ENCODE data around the gene MGAT4D. TPM values are rescaled to one million over a fixed set of nuclear protein-coding genes. Genes with fewer than 3 reads are reported as not detected.
"Not testable (repeated sequence)": the region's sequence is repeated elsewhere in the genome, so short reads cannot be mapped to it uniquely, and the experiment has no call there.

Gene MGAT4D
- total RNA-seq, 1 donor from 2014 or later = not detected

DNA sequence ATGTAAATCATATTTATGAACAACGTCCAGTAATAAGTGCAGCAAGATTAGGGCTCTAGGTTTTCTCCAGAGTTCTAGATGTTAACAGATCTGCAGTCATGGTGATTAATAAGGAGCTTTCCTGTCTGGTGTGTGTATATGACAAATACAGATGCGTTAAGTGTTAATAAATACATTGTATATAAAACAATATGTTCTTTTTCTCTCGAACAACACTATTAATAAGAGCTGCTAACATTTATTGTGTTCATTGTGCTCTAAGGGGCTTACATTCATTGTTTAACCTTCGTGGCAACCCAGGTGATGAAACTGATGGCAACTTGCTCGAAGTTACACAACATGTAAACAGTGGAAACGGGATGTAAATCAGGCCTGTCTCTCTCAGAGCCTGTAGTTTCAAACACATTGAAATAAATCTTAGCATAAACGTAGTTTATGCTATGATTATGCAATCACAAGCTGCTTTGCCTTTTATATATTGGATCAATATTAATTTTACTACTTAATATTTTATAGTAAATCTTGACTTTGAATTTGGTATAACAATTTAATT, 70.1 kb downstream of the MGAT4D start:
- Mint-ChIP-seq H3K27ac (peak overlapping the region; percentile 2), H3K36me3 (no peaks in the 10 kb centered on the region), H3K4me1 (ENCODE audit: unreplicated experiment) (no peaks in the 10 kb centered on the region), H3K9me3 (no peaks in the 10 kb centered on the region), H3K27me3 (peaks cover 38% of the 10 kb centered on the region), H3K4me3 (peak overlapping the region; percentile 88)
- DNase-seq (ENCODE audit: extremely low spot score, unreplicated experiment) = no peak
- TF ChIP-seq, protein P1, sequence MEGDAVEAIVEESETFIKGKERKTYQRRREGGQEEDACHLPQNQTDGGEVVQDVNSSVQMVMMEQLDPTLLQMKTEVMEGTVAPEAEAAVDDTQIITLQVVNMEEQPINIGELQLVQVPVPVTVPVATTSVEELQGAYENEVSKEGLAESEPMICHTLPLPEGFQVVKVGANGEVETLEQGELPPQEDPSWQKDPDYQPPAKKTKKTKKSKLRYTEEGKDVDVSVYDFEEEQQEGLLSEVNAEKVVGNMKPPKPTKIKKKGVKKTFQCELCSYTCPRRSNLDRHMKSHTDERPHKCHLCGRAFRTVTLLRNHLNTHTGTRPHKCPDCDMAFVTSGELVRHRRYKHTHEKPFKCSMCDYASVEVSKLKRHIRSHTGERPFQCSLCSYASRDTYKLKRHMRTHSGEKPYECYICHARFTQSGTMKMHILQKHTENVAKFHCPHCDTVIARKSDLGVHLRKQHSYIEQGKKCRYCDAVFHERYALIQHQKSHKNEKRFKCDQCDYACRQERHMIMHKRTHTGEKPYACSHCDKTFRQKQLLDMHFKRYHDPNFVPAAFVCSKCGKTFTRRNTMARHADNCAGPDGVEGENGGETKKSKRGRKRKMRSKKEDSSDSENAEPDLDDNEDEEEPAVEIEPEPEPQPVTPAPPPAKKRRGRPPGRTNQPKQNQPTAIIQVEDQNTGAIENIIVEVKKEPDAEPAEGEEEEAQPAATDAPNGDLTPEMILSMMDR (conservative IDR thresholded peaks at IDR 0.05) = no peak

DNA sequence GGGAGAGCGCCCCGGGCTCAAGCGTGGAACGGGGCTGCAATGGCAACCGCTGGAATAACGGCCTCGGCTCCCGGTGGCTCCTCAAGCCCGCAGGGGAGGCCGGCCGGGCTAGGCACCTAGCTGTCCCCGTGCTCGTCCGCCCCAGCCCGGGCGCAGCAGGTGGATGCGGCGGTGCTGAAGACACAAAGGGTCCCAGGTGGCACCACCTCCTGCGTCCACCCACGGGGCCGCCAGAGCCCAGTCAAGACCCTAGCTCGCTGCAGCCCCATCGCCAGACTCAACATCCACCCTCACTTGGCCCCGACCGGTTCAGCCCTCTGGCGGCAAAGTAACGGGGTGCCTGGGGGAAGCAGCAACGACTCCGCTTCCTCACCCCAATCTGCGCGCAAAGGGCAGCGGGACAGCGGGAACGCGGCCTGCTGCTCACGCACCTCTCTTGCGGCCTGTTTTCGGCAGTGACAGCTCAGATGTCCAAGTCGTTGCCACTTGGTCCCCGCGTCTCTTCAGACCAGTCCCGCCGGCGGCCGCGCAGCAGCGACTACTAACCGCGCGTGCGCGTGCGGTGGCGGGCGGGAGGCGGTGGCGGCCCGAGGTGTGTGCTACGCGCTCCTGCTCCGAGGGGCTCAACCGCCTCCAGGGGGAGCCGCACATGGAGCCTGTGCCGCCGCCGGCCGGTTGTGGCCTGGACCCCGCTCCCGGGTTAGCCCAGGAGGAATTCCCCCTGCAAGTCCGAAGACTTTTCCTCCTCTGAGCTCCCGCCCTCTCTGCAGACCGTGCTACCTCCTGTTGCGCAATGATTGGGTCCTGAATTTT, 70.8 kb downstream of the MGAT4D start, which contains the start of gene CLGN:
Gene CLGN, minus strand, starts transcription at position 543 of the 813 bp plus-strand sequence. CDS start 14,570 bp downstream, outside the sequence.
- peak; percentile 89 for DNase-seq (ENCODE audit: extremely low spot score, unreplicated experiment)
- TF ChIP-seq, protein P1 (conservative IDR thresholded peaks at IDR 0.05) = peak; percentile 75
- no peaks in the 10 kb centered on the region for H3K9me3 Mint-ChIP-seq
- H3K27me3 Mint-ChIP-seq = peaks cover 41% of the 10 kb centered on the region
- H3K4me1 Mint-ChIP-seq (ENCODE audit: unreplicated experiment) = no peaks in the 10 kb centered on the region
- H3K4me3 Mint-ChIP-seq = peak within 1 kb of the TSS; percentile 88
- H3K36me3 Mint-ChIP-seq = no peaks in the 10 kb centered on the region
- peak within 1 kb of the TSS; percentile 38 for H3K27ac Mint-ChIP-seq

DNA sequence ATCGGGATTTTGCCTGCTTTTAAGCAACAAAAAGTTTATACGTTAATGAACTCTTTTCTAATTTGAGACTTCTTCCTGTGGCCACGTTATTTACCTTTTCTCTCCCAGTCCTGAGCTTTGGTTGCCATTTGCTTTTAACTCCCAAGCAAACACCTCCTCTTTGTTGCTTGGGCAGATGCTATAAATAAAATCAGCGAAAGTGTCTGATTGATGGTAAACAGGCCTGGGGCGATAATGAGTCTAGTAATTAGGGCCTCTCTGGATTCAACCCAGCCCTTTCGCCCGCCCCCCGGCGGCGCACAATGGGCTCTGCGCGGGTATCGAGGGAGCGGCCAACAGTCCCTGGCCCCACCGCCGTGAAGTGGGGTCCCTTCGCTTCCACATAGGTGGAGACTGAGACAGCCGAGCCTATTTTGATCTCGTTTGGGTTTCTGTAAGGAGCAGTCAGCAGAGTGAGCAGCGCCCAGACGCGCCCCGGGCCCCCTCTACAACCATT, 71.4 kb downstream of the MGAT4D start:
- DNase-seq (ENCODE audit: extremely low spot score, unreplicated experiment) = no peak
- TF ChIP-seq, protein P1 (conservative IDR thresholded peaks at IDR 0.05) = peak; percentile 19

DNA sequence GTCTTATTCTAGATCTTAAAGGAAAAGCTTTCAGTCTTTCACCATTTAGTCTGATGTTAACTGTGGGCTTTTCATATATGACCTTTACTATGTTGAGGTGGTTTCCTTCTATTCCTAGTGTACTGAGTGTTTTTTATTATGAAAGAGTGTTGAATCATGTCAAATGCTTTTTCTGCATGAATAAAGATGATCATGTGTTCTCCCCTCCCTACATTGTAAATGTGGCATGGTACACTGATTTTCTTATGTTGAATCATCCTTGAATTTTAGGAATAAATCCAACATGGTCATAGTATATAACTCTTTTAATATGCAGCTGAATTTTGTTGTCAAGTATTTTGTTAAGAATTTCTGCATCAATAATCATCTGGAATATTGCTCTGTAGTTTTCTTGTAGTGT, 75.0 kb downstream of the MGAT4D start:
- peaks cover 35% of the 10 kb centered on the region for H3K27me3 Mint-ChIP-seq

More for the DNA sequence above, 71.4 kb downstream of the MGAT4D start:
- H3K4me3 Mint-ChIP-seq = peak overlapping the region; percentile 88
- peaks cover 41% of the 10 kb centered on the region for H3K27me3 Mint-ChIP-seq
- H3K27ac Mint-ChIP-seq = peak overlapping the region; percentile 38
- no peaks in the 10 kb centered on the region for H3K9me3 Mint-ChIP-seq
- no peaks in the 10 kb centered on the region for H3K36me3 Mint-ChIP-seq
- H3K4me1 Mint-ChIP-seq (ENCODE audit: unreplicated experiment) = no peaks in the 10 kb centered on the region

DNA sequence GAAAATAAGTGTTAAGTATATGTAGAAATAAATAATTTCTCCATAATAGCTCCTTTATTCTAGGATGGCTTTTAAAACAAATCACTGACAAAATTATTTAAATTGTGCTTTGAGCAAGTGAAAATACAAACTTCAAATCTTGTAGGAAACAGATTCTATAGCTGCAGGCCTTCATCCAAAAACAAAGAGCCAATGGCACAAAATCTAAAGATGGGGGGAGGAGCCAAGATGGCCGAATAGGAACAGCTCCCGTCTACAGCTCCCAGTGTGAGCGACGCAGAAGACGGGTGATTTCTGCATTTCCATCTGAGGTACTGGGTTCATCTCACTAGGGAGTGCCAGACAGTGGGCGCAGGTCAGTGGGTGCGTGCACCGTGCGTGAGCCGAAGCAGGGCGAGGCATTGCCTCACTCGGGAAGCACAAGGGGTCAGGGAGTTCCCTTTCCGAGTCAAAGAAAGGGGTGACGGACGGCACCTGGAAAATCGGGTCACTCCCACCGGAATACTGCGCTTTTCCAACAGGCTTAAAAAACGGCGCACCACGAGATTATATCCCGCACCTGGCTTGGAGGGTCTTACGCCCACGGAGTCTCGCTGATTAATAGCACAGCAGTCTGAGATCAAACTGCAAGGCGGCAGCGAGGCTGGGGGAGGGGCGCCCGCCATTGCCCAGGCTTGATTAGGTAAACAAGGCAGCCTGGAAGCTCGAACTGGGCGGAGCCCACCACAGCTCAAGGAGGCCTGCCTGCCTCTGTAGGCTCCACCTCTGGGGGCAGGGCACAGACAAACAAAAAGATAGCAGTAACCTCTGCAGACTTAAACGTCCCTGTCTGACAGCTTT, 84.7 kb downstream of the MGAT4D start:
- not testable (repeated sequence) for H3K36me3 Mint-ChIP-seq; H3K27ac Mint-ChIP-seq; H3K27me3 Mint-ChIP-seq; H3K9me3 Mint-ChIP-seq; H3K4me3 Mint-ChIP-seq; H3K4me1 Mint-ChIP-seq (ENCODE audit: unreplicated experiment); DNase-seq (ENCODE audit: extremely low spot score, unreplicated experiment)

More for the DNA sequence above, 75.0 kb downstream of the MGAT4D start:
- H3K4me3 Mint-ChIP-seq = no peak overlapping the region
- no peaks in the 10 kb centered on the region for H3K36me3 Mint-ChIP-seq
- DNase-seq (ENCODE audit: extremely low spot score, unreplicated experiment) = no peak
- H3K27ac Mint-ChIP-seq = no peak overlapping the region
- H3K4me1 Mint-ChIP-seq (ENCODE audit: unreplicated experiment) = no peaks in the 10 kb centered on the region
- TF ChIP-seq, protein P1 (conservative IDR thresholded peaks at IDR 0.05) = no peak
- H3K9me3 Mint-ChIP-seq = no peaks in the 10 kb centered on the region

Data from type B pancreatic cell (in vitro differentiated cells).